Transverse colon (tissue), 4 donors: ENCODE results near the gene DOCK10.

Experiments used
- CTCF ChIP-seq, 5 experiments: fragments of 200-600 bp in 3 of 5; fragments of 450-650 bp in 2 of 5; sonication (generic) in 3 of 5; IDR thresholded peaks; 1 replicate in 2 of 5; 2 replicates in 3 of 5; pipeline ENCODE4 v1.5.1; 2016 to 2017; ENCODE audit warnings: antibody characterized with exemption in 5 of 5, inconsistent platforms in 3 of 5, mild to moderate bottlenecking in 2 of 5, moderate library complexity in 1 of 5
- EP300 ChIP-seq: sonication (generic); formaldehyde crosslinking; IDR thresholded peaks from one replicate; pipeline ENCODE4 v1.6.1; 2017; ENCODE audit warnings: antibody characterized with exemption, low read depth
- POLR2A ChIP-seq: fragments of 450-650 bp; IDR thresholded peaks from one replicate; pipeline ENCODE4 v1.6.1; 2016; ENCODE audit warnings: antibody characterized with exemption, mild to moderate bottlenecking, moderate library complexity
- POLR2AphosphoS5 ChIP-seq, 3 donors: sonication (generic); formaldehyde crosslinking; IDR thresholded peaks; one replicate each; pipeline ENCODE4 v1.6.1; 2016; ENCODE audit warnings: antibody characterized with exemption in 3 of 3

DNA sequence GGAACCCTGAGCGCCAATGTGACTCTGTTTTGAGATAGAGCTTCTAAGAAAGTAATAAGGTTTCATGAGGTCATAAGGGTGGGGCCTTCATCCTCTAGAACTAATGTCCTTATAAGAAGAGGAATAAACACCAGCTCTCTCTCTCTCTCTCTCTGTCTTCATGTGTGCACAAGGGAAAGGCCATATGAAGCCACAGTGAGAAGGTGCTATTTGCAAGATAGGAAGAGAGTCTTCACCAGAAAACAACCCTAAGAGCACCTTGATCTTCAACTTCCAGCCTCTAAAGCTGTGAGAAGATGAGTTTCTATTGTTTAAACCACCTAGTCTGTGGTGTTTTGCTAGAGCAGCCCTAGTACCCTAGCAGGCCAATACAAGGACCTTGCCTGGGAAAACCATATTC is 55.8 kb downstream of the DOCK10 start:
- TF ChIP-seq POLR2A, result no peak
- no peak for TF ChIP-seq CTCF (IDR thresholded peaks at IDR 0.05)
- TF ChIP-seq POLR2AphosphoS5 (IDR thresholded peaks at IDR 0.05), result no peak
- TF ChIP-seq EP300, result no peak
